Testis (tissue), 2 donors: ENCODE results near the gene MYOCD.

Experiments
- POLR2A ChIP-seq: fragments of 450-650 bp; IDR thresholded peaks from one replicate; pipeline ENCODE4 v1.6.1; 2017; ENCODE audit warnings: antibody characterized with exemption, mild to moderate bottlenecking, moderate library complexity
- TF ChIP-seq, protein P1 (sequence below), 3 experiments: fragments of 450-650 bp in 2 of 3; fragments of 200-600 bp in 1 of 3; sonication (generic) in 1 of 3; IDR thresholded peaks; one replicate each; pipeline ENCODE4 v1.5.1; 2016 to 2019; ENCODE audit warnings: antibody characterized with exemption in 3 of 3, mild to moderate bottlenecking in 2 of 3, moderate library complexity in 1 of 3

DNA sequence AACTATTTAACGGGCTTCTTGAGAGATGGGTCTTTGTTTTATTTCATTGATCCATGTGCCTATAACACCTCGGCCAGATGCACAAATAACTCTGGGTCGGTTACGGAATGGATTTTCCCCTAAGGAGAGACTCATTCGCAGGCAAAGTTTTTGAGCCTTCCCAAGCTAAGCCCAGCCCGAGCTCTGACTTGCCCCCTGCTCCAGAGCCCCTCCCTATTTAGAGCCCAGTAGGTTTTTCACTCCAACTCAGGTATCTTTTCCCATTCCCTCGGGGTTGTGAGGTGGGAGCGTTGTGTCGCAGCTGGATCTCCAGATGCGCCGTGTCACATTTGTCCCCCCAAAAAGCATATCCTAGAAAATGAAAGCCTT is 812 bp upstream of the MYOCD start:
- TF ChIP-seq POLR2A, result no peak
- TF ChIP-seq, protein P1, sequence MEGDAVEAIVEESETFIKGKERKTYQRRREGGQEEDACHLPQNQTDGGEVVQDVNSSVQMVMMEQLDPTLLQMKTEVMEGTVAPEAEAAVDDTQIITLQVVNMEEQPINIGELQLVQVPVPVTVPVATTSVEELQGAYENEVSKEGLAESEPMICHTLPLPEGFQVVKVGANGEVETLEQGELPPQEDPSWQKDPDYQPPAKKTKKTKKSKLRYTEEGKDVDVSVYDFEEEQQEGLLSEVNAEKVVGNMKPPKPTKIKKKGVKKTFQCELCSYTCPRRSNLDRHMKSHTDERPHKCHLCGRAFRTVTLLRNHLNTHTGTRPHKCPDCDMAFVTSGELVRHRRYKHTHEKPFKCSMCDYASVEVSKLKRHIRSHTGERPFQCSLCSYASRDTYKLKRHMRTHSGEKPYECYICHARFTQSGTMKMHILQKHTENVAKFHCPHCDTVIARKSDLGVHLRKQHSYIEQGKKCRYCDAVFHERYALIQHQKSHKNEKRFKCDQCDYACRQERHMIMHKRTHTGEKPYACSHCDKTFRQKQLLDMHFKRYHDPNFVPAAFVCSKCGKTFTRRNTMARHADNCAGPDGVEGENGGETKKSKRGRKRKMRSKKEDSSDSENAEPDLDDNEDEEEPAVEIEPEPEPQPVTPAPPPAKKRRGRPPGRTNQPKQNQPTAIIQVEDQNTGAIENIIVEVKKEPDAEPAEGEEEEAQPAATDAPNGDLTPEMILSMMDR (IDR thresholded peaks at IDR 0.05), result no peak
